HG03469 (cell line): ENCODE results near the gene TBL3.

ENCODE experiments used
- ATAC-seq: cut with Tn5 transposase; IDR thresholded peaks from one replicate; pipeline ENCODE4 v1.9.1; 2021; ENCODE audit warnings: mild to moderate bottlenecking, moderate library complexity, moderate number of reproducible peaks; ENCODE audit not compliant: unreplicated experiment

Gene TBL3

GRCh38 chr16:2013527-2013926 is 41.7 kb downstream of the TBL3 start:
- no peak for ATAC-seq

- no peak for ATAC-seq
Observed at GRCh38 chr16:2015117-2015946, 43.5 kb downstream of the TBL3 start.

GRCh38 chr16:2015947-2016208 is 44.0 kb downstream of the TBL3 start:
- ATAC-seq = no peak

GRCh38 chr16:2016407-2016922 is 44.6 kb downstream of the TBL3 start:
- no peak for ATAC-seq

- no peak for ATAC-seq
Observed at GRCh38 chr16:2019518-2019920, 47.7 kb downstream of the TBL3 start, which contains the start of gene NPW. NPW (plus strand) TSS chr16:2019785.

GRCh38 chr16:2019921-2020831 is 48.3 kb downstream of the TBL3 start:
- no peak for ATAC-seq

- ATAC-seq = no peak
Observed at GRCh38 chr16:2022723-2023091, 50.9 kb downstream of the TBL3 start.

GRCh38 chr16:2023092-2024031 is 51.5 kb downstream of the TBL3 start:
- ATAC-seq = no peak

GRCh38 chr16:2024032-2024420 is 52.2 kb downstream of the TBL3 start:
- ATAC-seq = no peak

GRCh38 chr16:2025251-2025650 is 53.4 kb downstream of the TBL3 start:
- ATAC-seq = no peak

GRCh38 chr16:2025878-2026460 is 54.1 kb downstream of the TBL3 start:
- no peak for ATAC-seq

- ATAC-seq = no peak
Observed at GRCh38 chr16:2026461-2027023, 54.7 kb downstream of the TBL3 start, which contains the start of gene NHERF2. NHERF2 (plus strand) TSS chr16:2026902; CDS start chr16:2027006, 104 bp downstream.

- no peak for ATAC-seq
Observed at GRCh38 chr16:2027024-2028010, 55.5 kb downstream of the TBL3 start.

GRCh38 chr16:2028146-2028545 is 56.3 kb downstream of the TBL3 start:
- ATAC-seq = no peak

- ATAC-seq = no peak
Observed at GRCh38 chr16:2028620-2029220, 56.9 kb downstream of the TBL3 start.

GRCh38 chr16:2029350-2029749 is 57.5 kb downstream of the TBL3 start:
- no peak for ATAC-seq

- ATAC-seq = no peak
Observed at GRCh38 chr16:2030036-2030435, 58.2 kb downstream of the TBL3 start.

GRCh38 chr16:2031081-2031577 is 59.3 kb downstream of the TBL3 start:
- no peak for ATAC-seq
